IMR-90 (cell line): ENCODE measurements around the gene ZNF445. TPM values are rescaled to one million over a fixed set of nuclear protein-coding genes. Genes with fewer than 3 reads are reported as not detected.

Experiments
- ATAC-seq: fragments of 200-7000 bp; cut with Tn5 transposase; 2 replicates; pipeline ENCODE4 v1.9.1; 2020; ENCODE audit warnings: low read depth, mild to moderate bottlenecking, moderate library complexity
- BruUV-seq: library from RNA; stranded (reverse); fragments of 400-500 nt; replicated peaks from 2 replicates; lab custom pipeline; 2021; lab: Mats Ljungman, UMichigan
- CTCF ChIA-PET: fragments of 300-600 bp; formaldehyde crosslinking; extraction: SDS; loops from one replicate; lab custom pipeline; 2021; ENCODE audit warnings: antibody characterized with exemption; lab: Yijun Ruan, JAX
- POLR2A ChIA-PET: fragments of 300-600 bp; sonication (Branson Sonifier 250); formaldehyde crosslinking; loops from one replicate; lab custom pipeline; 2022; ENCODE audit warnings: antibody characterized with exemption; ENCODE audit not compliant: unreplicated experiment; lab: Charles Lee
- DNase-seq: peaks from one replicate; pipeline ENCODE4 v3.0.0; 2013
- H2AFZ ChIP-seq: replicated peaks from 2 replicates; pipeline ENCODE3; 2013; ENCODE audit warnings: low read length, mild to moderate bottlenecking; ENCODE audit not compliant: poor library complexity
- H2AK5ac ChIP-seq: 2 replicates; pipeline ENCODE4 v1.6.1; 2013; ENCODE audit warnings: low read depth, low read length, inconsistent platforms
- H2AK9ac ChIP-seq: replicated peaks from 2 replicates; pipeline ENCODE3; 2013; ENCODE audit warnings: mild to moderate bottlenecking, low read depth, low read length, moderate library complexity; ENCODE audit not compliant: poor library complexity
- H2BK120ac ChIP-seq: 2 replicates; pipeline ENCODE4 v1.6.1; 2013; ENCODE audit warnings: low read depth, low read length, inconsistent platforms
- H2BK15ac ChIP-seq: 3 replicates; pipeline ENCODE4 v1.6.1; 2013; ENCODE audit warnings: low read depth, low read length, inconsistent platforms
- H2BK20ac ChIP-seq: 2 replicates; pipeline ENCODE4 v1.6.1; 2013; ENCODE audit warnings: low read depth, mild to moderate bottlenecking, inconsistent platforms, low read length, moderate library complexity
- H2BK5ac ChIP-seq: 2 replicates; pipeline ENCODE4 v1.6.1; 2013; ENCODE audit warnings: mild to moderate bottlenecking, low read depth, low read length, inconsistent platforms; ENCODE audit not compliant: poor library complexity, severe bottlenecking
- H3K14ac ChIP-seq: replicated peaks from 2 replicates; pipeline ENCODE4 v1.6.1; 2013; ENCODE audit warnings: low read depth, low read length, inconsistent platforms
- H3K18ac ChIP-seq: 2 replicates; pipeline ENCODE4 v1.6.1; 2013; ENCODE audit warnings: low read depth, low read length, control low read depth
- H3K23ac ChIP-seq: 2 replicates; pipeline ENCODE4 v1.6.1; 2013; ENCODE audit warnings: low read depth, low read length, inconsistent platforms
- H3K27ac ChIP-seq: 2 replicates; pipeline ENCODE4 v1.5.1; 2013; ENCODE audit warnings: mild to moderate bottlenecking, control low read depth, low read length; ENCODE audit not compliant: insufficient read depth
- H3K27me3 ChIP-seq: 2 replicates; pipeline ENCODE4 v1.6.1; 2013; ENCODE audit warnings: low read length; ENCODE audit not compliant: control insufficient read depth, insufficient read depth
- H3K36me3 ChIP-seq: 2 replicates; pipeline ENCODE4 v1.6.1; 2013; ENCODE audit warnings: low read length, mixed read lengths; ENCODE audit not compliant: control insufficient read depth, insufficient read depth
- H3K4ac ChIP-seq: 2 replicates; pipeline ENCODE4 v1.6.1; 2013; ENCODE audit warnings: low read depth, low read length, inconsistent platforms
- H3K4me1 ChIP-seq: 2 replicates; pipeline ENCODE4 v1.6.1; 2013; ENCODE audit warnings: low read length, mixed read lengths; ENCODE audit not compliant: control insufficient read depth, insufficient read depth
- H3K4me2 ChIP-seq: 2 replicates; pipeline ENCODE4 v1.6.1; 2013; ENCODE audit warnings: low read depth, mild to moderate bottlenecking, control low read depth, low read length, moderate library complexity
- H3K4me3 ChIP-seq: 2 replicates; pipeline ENCODE4 v1.5.1; 2013; ENCODE audit warnings: low read depth, mild to moderate bottlenecking, control low read depth, low read length, moderate library complexity; ENCODE audit not compliant: insufficient read depth
- H3K56ac ChIP-seq: 2 replicates; pipeline ENCODE4 v1.6.1; 2013; ENCODE audit warnings: low read length, inconsistent platforms; ENCODE audit not compliant: insufficient read depth; ENCODE audit errors: extremely low read depth
- H3K79me1 ChIP-seq, 2 experiments: 2 replicates each; pipeline ENCODE4 v1.6.1; 2013; ENCODE audit warnings: low read length in 2 of 2, inconsistent platforms in 1 of 2, low read depth in 1 of 2
- H3K9ac ChIP-seq: 2 replicates; pipeline ENCODE4 v1.6.1; 2013; ENCODE audit warnings: low read depth, low read length, control low read depth
- H3K9me1 ChIP-seq: 2 replicates; pipeline ENCODE4 v1.6.1; 2013; ENCODE audit warnings: low read length, inconsistent platforms; ENCODE audit not compliant: insufficient read depth
- H3K9me3 ChIP-seq: 2 replicates; pipeline ENCODE4 v1.6.1; 2013; ENCODE audit warnings: low read length; ENCODE audit not compliant: control insufficient read depth, insufficient read depth
- H4K20me1 ChIP-seq: 2 replicates; pipeline ENCODE4 v1.6.1; 2013; ENCODE audit warnings: low read length, inconsistent platforms; ENCODE audit not compliant: insufficient read depth
- H4K5ac ChIP-seq: 2 replicates; pipeline ENCODE4 v1.6.1; 2013; ENCODE audit warnings: mild to moderate bottlenecking, low read depth, low read length, control low read depth
- H4K8ac ChIP-seq, 2 experiments: 2 replicates each; pipeline ENCODE4 v1.6.1; 2013; ENCODE audit warnings: low read depth in 2 of 2, low read length in 2 of 2, control low read depth in 1 of 2, inconsistent platforms in 1 of 2
- H4K91ac ChIP-seq: 2 replicates; pipeline ENCODE4 v1.6.1; 2013; ENCODE audit warnings: low read depth, low read length, inconsistent platforms; ENCODE audit not compliant: insufficient read depth
- CHD1 ChIP-seq: IDR thresholded peaks from 2 replicates; pipeline ENCODE4 v1.6.1; 2012; ENCODE audit warnings: low read depth, low read length, improper control_type of control experiment
- FOS ChIP-seq: fragments of 150-350 bp; IDR thresholded peaks from 2 replicates; pipeline ENCODE4 v1.6.1; 2016; ENCODE audit warnings: low read depth, low read length
- MAFK ChIP-seq: IDR thresholded peaks from 2 replicates; pipeline ENCODE4 v1.6.1; 2012; ENCODE audit warnings: low read depth, low read length, improper control_type of control experiment
- MAZ ChIP-seq: IDR thresholded peaks from 2 replicates; pipeline ENCODE4 v1.6.1; 2012; ENCODE audit warnings: low read depth, mild to moderate bottlenecking, low read length, improper control_type of control experiment, moderate library complexity, borderline replicate concordance
- NFE2L2 ChIP-seq: fragments of 150-350 bp; IDR thresholded peaks from 2 replicates; pipeline ENCODE4 v1.6.1; 2016; ENCODE audit warnings: low read depth, mild to moderate bottlenecking, low read length
- POLR2A ChIP-seq: IDR thresholded peaks from 2 replicates; pipeline ENCODE4 v1.6.1; 2012; ENCODE audit warnings: mild to moderate bottlenecking, low read depth, low read length
- RCOR1 ChIP-seq: IDR thresholded peaks from 2 replicates; pipeline ENCODE4 v1.6.1; 2012; ENCODE audit warnings: mild to moderate bottlenecking, low read length, improper control_type of control experiment; ENCODE audit not compliant: insufficient replicate concordance
- WGBS, 2 experiments: methylation state at CpG; one replicate each; pipeline versions ENCODE4 v1.1.5 to v1.1.7; 2013; ENCODE audit warnings: missing lambda C conversion rate in 2 of 2; ENCODE audit not compliant: insufficient read length in 1 of 2; ENCODE audit errors: extremely low coverage in 2 of 2; 5-methylcytosine and 5-hydroxymethylcytosine counted together
- dilution Hi-C: fragments of 300-500 bp; cut with HindIII; formaldehyde crosslinking; loops from one replicate; pipeline ENCODE4 v1.14.3; 2018; ENCODE audit warnings: low sequenced_read_pairs; ENCODE audit not compliant: unreplicated experiment
- in situ Hi-C: fragments of 300-500 bp; cut with MboI; formaldehyde crosslinking; loops from 3 replicates; pipeline ENCODE4 v1.14.3; 2019; ENCODE audit warnings: low sequenced_read_pairs, inconsistent platforms, mixed read lengths
- intact Hi-C: fragments of 100-400 bp; cut with micrococcal nuclease; formaldehyde crosslinking; loops from 2 replicates; pipeline ENCODE4 v1.10.0; 2022
- polyA plus RNA-seq, 3 experiments: library from polyadenylated mRNA; depleted of rRNA; stranded (reverse); fragments of >200 nt; gene quantifications; 2 replicates each; pipeline ENCODE4 v1.2.3, GENCODE V29; 2012; ENCODE audit warnings: low replicate concordance in 1 of 3
- total RNA-seq: library from RNA; depleted of rRNA; stranded (reverse); fragments of >200 nt; gene quantifications from 2 replicates; pipeline ENCODE4 v1.2.3, GENCODE V29; 2012
- TF ChIP-seq, protein P1 (sequence below): conservative IDR thresholded peaks from 2 replicates; pipeline ENCODE4 v1.5.1; 2012; ENCODE audit warnings: mild to moderate bottlenecking, low read depth, low read length, improper control_type of control experiment
- TF ChIP-seq, protein P2 (sequence below): fragments of 150-350 bp; IDR thresholded peaks from 2 replicates; pipeline ENCODE4 v1.6.1; 2017; ENCODE audit warnings: mild to moderate bottlenecking, antibody characterized with exemption, low read length, low read depth

ZNF445 gene
- total and polyA plus RNA-seq, 2 of the 4 experiments (the other 2 are of a cell fraction), result 3.3 to 6.3 TPM

DNA sequence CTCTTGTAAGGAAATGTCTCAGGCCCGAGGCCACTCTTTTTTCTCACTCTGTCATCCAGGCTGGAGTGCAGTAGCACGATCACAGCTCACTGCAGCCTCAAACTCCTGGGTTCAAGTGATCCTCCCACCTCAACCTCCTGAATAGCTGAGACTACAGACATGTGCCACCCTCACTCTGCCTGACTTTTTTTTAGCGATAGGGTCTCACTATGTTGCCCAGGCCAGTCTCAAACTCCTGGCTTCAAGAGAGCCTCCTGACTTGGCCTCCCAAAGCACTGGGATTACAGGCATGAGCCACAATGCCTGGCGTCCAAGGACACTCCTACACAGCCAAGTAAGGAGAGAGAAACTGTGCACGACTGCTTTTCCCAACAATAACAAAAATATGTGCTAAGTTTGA is 7.6 kb downstream of the ZNF445 start:
- peaks cover 11% of the 10 kb centered on the region for H4K20me1 ChIP-seq

More for the DNA sequence above, 7.6 kb downstream of the ZNF445 start:
- no peak overlapping the region for H2BK120ac ChIP-seq
- H3K4me2 ChIP-seq, result no peak overlapping the region
- peaks cover 5% of the 10 kb centered on the region for H3K36me3 ChIP-seq
- H3K14ac ChIP-seq, result no peak overlapping the region
- H3K9me3 ChIP-seq, result no peaks in the 10 kb centered on the region
- H4K91ac ChIP-seq, result no peak overlapping the region
- ChIA-PET POLR2A (no interaction called here), CTCF (no interaction called here)
- no peak overlapping the region for H2BK15ac ChIP-seq
- no TSS peak for BruUV-seq
- no peak overlapping the region for H2AK5ac ChIP-seq
- intact Hi-C loops (loop anchor here (10.0 kb wide), 1 partner anchor 155 kb away; the partner anchor contains the start of gene ZNF197), in situ Hi-C loops (no loop called here), dilution Hi-C loops (no loop called here)
- peaks cover 5% of the 10 kb centered on the region; the same call in 1 of the 2 replicates for H3K9me1 ChIP-seq
- no peak for TF ChIP-seq MAFK
- no peak for TF ChIP-seq POLR2A
- TF ChIP-seq, protein P1, sequence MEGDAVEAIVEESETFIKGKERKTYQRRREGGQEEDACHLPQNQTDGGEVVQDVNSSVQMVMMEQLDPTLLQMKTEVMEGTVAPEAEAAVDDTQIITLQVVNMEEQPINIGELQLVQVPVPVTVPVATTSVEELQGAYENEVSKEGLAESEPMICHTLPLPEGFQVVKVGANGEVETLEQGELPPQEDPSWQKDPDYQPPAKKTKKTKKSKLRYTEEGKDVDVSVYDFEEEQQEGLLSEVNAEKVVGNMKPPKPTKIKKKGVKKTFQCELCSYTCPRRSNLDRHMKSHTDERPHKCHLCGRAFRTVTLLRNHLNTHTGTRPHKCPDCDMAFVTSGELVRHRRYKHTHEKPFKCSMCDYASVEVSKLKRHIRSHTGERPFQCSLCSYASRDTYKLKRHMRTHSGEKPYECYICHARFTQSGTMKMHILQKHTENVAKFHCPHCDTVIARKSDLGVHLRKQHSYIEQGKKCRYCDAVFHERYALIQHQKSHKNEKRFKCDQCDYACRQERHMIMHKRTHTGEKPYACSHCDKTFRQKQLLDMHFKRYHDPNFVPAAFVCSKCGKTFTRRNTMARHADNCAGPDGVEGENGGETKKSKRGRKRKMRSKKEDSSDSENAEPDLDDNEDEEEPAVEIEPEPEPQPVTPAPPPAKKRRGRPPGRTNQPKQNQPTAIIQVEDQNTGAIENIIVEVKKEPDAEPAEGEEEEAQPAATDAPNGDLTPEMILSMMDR, result no peak
- no peak for TF ChIP-seq FOS
- TF ChIP-seq CHD1, result no peak
- TF ChIP-seq, protein P2, sequence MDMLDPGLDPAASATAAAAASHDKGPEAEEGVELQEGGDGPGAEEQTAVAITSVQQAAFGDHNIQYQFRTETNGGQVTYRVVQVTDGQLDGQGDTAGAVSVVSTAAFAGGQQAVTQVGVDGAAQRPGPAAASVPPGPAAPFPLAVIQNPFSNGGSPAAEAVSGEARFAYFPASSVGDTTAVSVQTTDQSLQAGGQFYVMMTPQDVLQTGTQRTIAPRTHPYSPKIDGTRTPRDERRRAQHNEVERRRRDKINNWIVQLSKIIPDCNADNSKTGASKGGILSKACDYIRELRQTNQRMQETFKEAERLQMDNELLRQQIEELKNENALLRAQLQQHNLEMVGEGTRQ, result no peak
- TF ChIP-seq MAZ, result no peak
- no peak for TF ChIP-seq NFE2L2
- TF ChIP-seq RCOR1, result no peak
- H2BK20ac ChIP-seq, result no peak overlapping the region
- H3K4me3 ChIP-seq, result no peak overlapping the region
- no peak overlapping the region for H3K56ac ChIP-seq
- H4K8ac ChIP-seq, result no peak overlapping the region
- no peaks in the 10 kb centered on the region for H3K27me3 ChIP-seq
- H3K23ac ChIP-seq, result no peak overlapping the region
- WGBS, 2 experiments, result no CpG with 5 or more reads among the region's 5 CpGs
- no peak for DNase-seq
- no peak overlapping the region for H3K9ac ChIP-seq
- H3K79me1 ChIP-seq, result peaks cover 35 to 48% of the 10 kb centered on the region in 2 experiments
- H2AFZ ChIP-seq, result no peak overlapping the region
- H3K4ac ChIP-seq, result no peak overlapping the region
- H4K5ac ChIP-seq, result no peak overlapping the region
- no peak overlapping the region for H2AK9ac ChIP-seq
- no peak for ATAC-seq
- H2BK5ac ChIP-seq, result no peak overlapping the region
- no peak overlapping the region for H3K27ac ChIP-seq
- peaks cover 4% of the 10 kb centered on the region; the same call in 1 of the 2 replicates for H3K4me1 ChIP-seq
- H3K18ac ChIP-seq, result no peak overlapping the region
